GM21825 (cell line): ENCODE results near the gene RBM44.
"Not testable (repeated sequence)": the region's sequence is repeated elsewhere in the genome, so short reads cannot be mapped to it uniquely, and the experiment has no call there.

Experiments
- ATAC-seq: cut with Tn5 transposase; IDR thresholded peaks from one replicate; pipeline ENCODE4 v1.9.1; 2021; ENCODE audit warnings: mild to moderate bottlenecking, moderate library complexity; ENCODE audit not compliant: unreplicated experiment

Gene RBM44, protein sequence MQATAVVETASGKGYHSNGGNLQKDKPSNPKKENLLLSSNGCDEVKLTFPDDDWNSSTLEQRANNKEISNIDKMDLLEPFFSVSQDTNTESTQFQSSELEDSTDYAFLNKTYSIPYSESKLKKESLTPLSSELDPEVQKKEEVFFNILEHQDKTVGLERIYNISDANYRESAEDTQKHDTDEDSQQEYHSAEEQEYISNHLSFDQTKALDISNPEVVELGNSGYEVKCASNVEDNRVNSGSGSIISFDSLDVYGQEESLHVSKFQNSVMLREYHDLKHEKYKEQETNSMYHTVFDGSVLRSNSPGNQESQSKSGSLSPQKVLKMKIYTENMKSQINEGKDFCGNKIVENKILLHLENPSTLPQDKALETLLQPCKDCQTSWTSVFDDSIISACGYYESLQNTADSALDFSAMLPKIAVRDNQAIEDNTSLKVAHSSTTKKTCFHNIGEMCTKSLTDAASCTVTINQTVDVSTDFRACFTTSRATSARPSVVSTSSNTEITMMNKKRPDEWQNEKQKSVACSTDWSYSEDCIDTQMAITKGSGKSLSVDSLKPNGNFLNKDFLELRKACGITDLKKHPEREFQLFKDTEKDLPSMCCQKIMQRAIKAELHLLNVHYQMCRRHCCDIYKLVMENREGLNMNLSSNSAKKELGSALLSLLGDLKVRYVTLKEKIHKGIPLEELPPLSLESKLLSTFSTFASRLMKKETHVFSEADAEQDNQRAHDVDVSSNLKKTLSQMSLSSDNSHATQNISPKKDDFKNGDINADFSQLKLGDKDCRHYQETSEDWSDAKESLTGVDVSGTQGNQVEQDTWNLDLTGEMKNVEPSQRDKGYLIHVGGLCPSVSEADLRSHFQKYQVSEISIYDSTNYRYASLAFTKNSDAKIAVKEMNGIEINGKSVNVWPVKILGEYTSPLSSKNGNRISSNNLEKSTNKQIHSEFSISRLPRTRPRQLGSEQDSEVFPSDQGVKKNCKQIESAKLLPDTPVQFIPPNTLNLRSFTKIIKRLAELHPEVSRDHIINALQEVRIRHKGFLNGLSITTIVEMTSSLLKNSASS

GRCh38 chr2:237798236-237799059 lies at the start of gene RBM44:
TSS of gene RBM44 (plus strand) at chr2:237798779. CDS start at chr2:237813610, 14,831 bp downstream.
- ATAC-seq: no peak

GRCh38 chr2:237749002-237749401 lies 49.6 kb upstream of the RBM44 start:
- ATAC-seq: no peak

- ATAC-seq: no peak
Observed at GRCh38 chr2:237749961-237750360, 48.6 kb upstream of the RBM44 start.

DNA sequence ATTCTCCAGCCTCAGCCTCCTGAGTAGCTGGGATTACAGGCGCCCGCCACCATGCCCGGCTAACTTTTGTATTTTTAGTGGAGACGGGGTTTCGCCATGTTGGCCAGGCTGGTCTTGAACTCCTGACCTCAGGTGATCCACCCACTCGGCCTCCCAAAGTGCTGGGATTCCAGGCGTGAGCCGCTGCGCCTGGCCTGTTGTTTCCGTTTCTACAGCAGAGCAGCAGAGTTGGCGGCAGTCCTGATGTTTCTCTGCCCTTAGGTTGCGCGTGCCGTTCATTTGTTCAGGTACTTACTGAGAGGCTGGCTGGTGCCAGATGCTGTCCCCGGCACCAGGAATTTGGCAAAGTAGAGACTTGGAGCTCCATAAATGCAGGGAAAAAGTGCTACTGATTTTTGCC lies 48.1 kb upstream of the RBM44 start:
- ATAC-seq: not testable (repeated sequence)

DNA sequence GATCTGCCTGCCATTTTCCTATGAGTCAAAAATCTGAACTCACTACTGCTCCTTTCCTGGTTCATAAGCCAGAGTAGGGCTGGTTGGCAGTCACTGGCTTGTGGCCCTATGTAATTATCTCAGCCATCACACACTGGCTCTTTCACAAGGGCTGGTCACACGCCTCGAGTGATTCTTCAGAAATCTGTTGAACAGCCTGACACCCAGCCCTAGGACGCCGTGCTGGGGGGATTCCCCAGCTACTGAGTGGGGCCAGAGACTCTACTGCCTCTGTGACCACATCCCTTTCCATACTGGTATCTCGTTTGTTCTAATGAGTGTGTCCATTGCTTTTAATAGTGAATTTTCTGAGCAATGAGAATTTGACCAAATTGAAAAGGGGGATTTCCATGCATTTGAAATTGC lies 45.8 kb upstream of the RBM44 start:
- ATAC-seq: peak; percentile 96

DNA sequence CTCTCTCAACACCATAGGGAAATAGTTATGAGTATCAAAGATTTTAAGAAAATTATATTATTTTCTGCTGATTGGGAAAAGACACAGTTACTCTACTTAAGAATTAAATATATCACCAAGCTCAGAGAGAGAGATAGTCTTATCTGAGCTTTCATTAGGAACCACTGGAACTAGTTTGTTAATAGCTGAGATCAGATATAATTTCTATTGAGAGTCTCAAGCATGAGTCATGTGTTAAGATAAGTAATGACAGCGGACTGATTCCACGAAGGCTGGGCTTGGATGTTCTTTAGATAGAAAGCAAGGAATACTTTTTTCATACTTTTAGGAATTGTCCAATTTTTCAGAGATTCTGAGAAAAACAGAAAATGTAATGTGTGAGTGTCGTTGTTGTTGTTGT lies 44.4 kb upstream of the RBM44 start:
- ATAC-seq: no peak

DNA sequence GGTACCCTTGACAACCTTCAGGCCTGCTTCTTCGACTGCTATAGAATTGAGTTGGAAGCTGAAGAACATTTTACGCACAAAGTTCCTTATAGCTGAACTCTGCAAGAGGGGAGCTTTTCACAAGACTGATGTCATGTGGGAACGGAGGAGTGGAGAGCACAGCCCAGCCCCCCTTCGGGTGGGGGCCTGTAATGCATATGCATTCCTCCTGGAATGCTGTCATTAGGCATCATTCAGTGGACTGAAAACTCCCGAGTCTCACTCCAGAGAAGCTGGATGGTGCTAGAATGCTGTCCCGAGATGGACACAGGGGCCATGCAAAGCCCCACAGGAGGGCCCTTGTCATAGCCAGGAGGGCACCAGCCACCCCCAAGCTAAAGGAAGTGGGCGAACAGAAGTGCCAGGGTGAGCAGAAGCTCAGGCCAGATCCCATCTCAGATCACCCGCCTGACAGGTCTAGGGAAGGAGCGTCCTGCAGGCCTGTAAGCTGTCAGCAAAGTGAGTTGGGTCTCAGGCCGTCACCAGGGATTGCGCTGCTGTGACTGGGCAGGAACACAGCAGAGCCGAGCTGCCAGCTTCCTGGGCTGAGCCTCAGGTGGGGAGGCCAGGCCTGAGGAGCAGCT lies 43.8 kb upstream of the RBM44 start:
- no peak for ATAC-seq

- no peak for ATAC-seq
Observed at GRCh38 chr2:237757616-237758015, 41.0 kb upstream of the RBM44 start.

GRCh38 chr2:237758185-237758584 lies 40.4 kb upstream of the RBM44 start:
- ATAC-seq: no peak

GRCh38 chr2:237759176-237759575 lies 39.4 kb upstream of the RBM44 start:
- no peak for ATAC-seq

DNA sequence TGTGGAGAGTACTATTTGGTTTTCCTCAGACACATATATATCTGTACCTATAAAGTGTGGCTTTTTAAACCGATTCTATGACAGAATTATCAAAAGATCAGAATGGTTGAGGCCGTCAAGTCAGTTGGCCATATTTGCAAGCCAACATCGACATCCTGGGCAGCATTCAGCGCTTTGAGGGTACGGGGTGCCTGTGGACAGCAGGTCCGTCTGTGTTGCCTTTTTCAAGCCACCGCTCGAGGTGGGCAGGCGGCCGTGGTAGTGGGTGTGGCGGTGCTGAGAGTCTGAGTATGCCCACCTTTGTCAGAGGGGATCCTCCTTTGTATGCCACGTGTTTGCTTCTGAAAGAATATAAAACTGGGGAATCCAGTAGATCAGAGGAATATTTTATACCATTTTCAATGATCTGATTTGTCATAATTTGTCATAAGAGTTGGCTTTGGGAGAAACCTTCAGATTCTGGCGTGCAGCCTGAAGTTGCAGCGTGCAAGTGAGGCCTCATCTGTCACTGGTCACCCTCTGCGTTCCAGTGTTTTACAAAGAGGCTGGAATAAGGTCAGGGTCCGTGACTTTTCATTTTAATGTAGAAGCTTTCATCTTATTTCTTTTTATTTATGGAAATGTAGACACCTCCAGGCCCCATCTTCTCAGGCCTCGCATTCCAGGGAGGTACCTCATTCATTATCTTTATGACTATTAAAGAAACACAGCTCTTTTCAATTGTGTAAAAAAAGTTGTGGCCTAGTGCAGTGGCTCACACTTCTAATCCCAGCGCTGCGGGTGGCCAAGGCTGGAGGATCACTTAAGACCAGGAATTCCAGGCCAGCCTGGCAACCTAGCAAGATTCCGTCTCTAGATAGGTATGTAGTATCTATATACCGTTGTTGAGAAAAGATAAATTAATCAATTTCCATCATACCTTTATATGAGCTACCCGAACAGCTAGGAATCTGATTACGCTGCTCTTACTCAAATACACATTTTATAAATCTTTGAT lies 37.8 kb upstream of the RBM44 start:
- ATAC-seq: no peak

GRCh38 chr2:237762291-237763182 lies 36.0 kb upstream of the RBM44 start:
- not testable (repeated sequence) for ATAC-seq

- ATAC-seq: no peak
Observed at GRCh38 chr2:237763812-237764211, 34.8 kb upstream of the RBM44 start.

GRCh38 chr2:237765122-237765521 lies 33.5 kb upstream of the RBM44 start:
- ATAC-seq: not testable (repeated sequence)

- ATAC-seq: no peak
Observed at GRCh38 chr2:237765875-237766274, 32.7 kb upstream of the RBM44 start.

GRCh38 chr2:237766340-237766739 lies 32.2 kb upstream of the RBM44 start:
- ATAC-seq: no peak

GRCh38 chr2:237772513-237772912 lies 26.1 kb upstream of the RBM44 start:
- no peak for ATAC-seq

- no peak for ATAC-seq
Observed at GRCh38 chr2:237773826-237774225, 24.8 kb upstream of the RBM44 start.
